GM13976 (cell line): ENCODE measurements around the gene CDK5RAP1.

ENCODE experiments used
- DNase-seq: peaks from one replicate; pipeline ENCODE4 v3.0.0; 2012; ENCODE audit warnings: low spot score
- CTCF ChIP-seq: IDR thresholded peaks from 2 replicates; pipeline ENCODE4 v1.5.1; 2012; ENCODE audit warnings: borderline replicate concordance, mild to moderate bottlenecking; ENCODE audit not compliant: insufficient read depth; ENCODE audit errors: extremely low read depth, missing control alignments, control extremely low read depth
- in situ Hi-C: fragments of 300-500 bp; cut with MboI; formaldehyde crosslinking; loops from one replicate; pipeline ENCODE4 v1.12.0; 2022; ENCODE audit warnings: low sequenced_read_pairs, mixed read lengths, inconsistent platforms; ENCODE audit not compliant: unreplicated experiment

CDK5RAP1 gene

GRCh38 chr20:33343521-33343920, 57.8 kb downstream of the CDK5RAP1 start:
- in situ Hi-C loops: no loop called here
- no peak for DNase-seq
- no peak for TF ChIP-seq CTCF

- in situ Hi-C loops: no loop called here
- no peak for DNase-seq
- TF ChIP-seq CTCF: no peak
These were observed 61.7 kb downstream of the CDK5RAP1 start for GRCh38 chr20:33339515-33340058.

GRCh38 chr20:33338467-33339258, 62.7 kb downstream of the CDK5RAP1 start:
- in situ Hi-C loops: no loop called here
- DNase-seq: no peak
- no peak for TF ChIP-seq CTCF

- DNase-seq: peak; percentile 48
- in situ Hi-C loops: no loop called here
- no peak for TF ChIP-seq CTCF
These were observed 63.7 kb downstream of the CDK5RAP1 start for GRCh38 chr20:33337531-33338165.

GRCh38 chr20:33337119-33337518, 64.2 kb downstream of the CDK5RAP1 start:
- DNase-seq: no peak
- in situ Hi-C loops: no loop called here
- TF ChIP-seq CTCF: no peak

GRCh38 chr20:33336375-33336774, 64.9 kb downstream of the CDK5RAP1 start:
- no peak for DNase-seq
- in situ Hi-C loops: no loop called here
- no peak for TF ChIP-seq CTCF
